ENCODE data around the gene C10orf71.

Gene C10orf71

DNA sequence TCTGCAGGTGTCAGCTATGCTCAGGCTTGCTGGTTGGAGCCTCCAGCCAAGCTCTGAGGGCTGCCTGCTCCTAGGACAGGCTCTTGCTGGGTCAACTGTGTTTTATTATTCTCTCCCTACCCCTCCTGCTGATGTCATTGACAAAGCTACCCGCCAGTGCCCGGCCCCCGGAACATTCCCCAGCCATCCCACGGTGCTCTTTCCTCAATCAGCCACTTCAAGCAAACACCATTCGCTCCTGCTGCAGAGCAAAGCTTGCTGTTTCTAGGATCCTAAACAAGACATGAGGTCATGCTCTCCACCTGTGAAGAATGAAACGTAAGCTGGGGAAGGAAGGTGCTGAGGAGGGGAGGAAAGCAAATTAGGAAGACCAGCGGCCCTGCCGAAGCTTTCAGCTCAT is 2.1 kb upstream of the C10orf71 start:
- no peak for DNase-seq (ENCODE audit: low read depth)
- no peak overlapping the region for H3K4me3 ChIP-seq (ENCODE audit: control insufficient read depth, low read depth, low read length)
- TF ChIP-seq, protein P1, sequence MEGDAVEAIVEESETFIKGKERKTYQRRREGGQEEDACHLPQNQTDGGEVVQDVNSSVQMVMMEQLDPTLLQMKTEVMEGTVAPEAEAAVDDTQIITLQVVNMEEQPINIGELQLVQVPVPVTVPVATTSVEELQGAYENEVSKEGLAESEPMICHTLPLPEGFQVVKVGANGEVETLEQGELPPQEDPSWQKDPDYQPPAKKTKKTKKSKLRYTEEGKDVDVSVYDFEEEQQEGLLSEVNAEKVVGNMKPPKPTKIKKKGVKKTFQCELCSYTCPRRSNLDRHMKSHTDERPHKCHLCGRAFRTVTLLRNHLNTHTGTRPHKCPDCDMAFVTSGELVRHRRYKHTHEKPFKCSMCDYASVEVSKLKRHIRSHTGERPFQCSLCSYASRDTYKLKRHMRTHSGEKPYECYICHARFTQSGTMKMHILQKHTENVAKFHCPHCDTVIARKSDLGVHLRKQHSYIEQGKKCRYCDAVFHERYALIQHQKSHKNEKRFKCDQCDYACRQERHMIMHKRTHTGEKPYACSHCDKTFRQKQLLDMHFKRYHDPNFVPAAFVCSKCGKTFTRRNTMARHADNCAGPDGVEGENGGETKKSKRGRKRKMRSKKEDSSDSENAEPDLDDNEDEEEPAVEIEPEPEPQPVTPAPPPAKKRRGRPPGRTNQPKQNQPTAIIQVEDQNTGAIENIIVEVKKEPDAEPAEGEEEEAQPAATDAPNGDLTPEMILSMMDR (IDR thresholded peaks at IDR 0.05; ENCODE audit: control insufficient read depth, insufficient read depth, low read depth, low read length, missing control alignments): no peak

DNA sequence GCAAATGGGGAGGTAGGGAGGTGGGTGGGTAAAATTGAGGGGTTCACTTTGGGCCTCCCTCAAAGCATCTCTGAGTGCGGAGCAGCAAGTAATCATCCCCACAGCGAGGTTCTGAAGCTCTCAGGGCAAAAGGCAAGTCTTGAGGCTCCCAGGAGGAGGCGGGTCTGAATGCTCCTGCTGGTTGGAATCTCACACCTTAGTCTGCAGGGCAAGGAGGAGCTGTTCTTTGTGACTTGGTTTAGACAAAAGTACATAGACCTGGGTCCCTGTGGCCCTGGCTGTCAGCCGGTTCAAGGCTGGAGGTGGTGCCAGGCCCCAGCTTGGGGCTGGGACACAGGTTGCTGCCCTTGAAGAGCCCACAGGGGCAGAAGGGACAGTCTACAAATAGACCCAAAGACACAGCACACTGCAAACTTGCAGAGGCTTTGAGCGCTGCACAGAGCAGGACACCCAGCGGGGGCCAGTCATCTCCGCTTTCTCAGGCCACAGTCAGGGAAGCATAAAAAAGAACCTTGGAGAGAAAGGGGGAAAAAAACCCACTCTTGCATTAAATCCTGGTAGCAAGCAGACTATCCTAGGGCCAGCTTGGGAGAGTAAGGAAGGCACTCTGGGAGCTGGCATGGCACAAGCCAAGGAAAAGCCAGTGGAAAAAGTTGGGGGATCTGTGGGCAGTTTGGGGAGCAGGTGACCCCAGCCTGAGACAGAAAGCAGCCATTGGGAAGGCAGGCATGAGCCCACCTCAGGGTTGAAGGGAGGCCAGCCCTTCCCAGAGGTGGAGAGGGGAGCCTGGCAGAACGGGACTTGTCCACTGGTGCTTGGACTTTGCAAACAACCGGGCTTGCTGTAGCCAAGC is 926 bp upstream of the C10orf71 start:
- DNase-seq (ENCODE audit: low read depth): no peak
- no peak overlapping the region for H3K4me3 ChIP-seq (ENCODE audit: control insufficient read depth, low read depth, low read length)
- TF ChIP-seq, protein P1 (IDR thresholded peaks at IDR 0.05; ENCODE audit: control insufficient read depth, insufficient read depth, low read depth, low read length, missing control alignments): no peak

DNA sequence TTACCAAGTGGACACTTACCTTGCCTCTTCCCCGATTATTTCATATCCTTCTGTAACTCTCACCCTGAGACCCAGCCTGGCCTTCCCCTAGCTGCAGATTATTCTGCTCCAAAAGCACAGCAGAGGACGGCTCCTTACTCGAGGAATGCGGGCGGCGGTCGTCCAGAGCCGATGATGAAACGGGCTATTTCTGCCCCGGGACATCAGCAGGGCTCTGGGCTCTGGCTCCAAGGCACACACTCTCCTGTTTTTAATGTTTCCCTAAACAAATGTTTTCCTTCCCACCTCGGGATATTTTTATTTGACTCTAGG is 343 bp upstream of the C10orf71 start:
- H3K4me3 ChIP-seq (ENCODE audit: control insufficient read depth, low read depth, low read length): no peak overlapping the region
- TF ChIP-seq, protein P1 (IDR thresholded peaks at IDR 0.05; ENCODE audit: control insufficient read depth, insufficient read depth, low read depth, low read length, missing control alignments): no peak
- no peak for DNase-seq (ENCODE audit: low read depth)

DNA sequence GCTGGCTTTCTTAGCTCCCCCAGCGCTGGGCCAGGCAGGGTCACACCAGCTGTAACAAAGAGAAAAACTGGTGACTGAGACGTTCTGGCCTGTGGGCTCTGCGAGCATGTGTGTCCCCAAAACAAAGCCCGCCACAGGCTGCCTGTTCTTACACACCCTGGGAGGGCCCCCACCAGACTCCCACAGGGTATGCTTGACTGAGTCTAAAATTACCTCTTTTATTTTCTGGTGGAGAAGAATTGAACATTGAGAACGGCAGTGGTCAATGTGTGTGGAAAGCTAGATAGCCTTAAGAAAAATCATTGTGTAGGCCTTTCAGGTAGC is 808 bp downstream of the C10orf71 start:
- no peak for DNase-seq (ENCODE audit: low read depth)
- TF ChIP-seq, protein P1 (IDR thresholded peaks at IDR 0.05; ENCODE audit: control insufficient read depth, insufficient read depth, low read depth, low read length, missing control alignments): no peak
- H3K4me3 ChIP-seq (ENCODE audit: control insufficient read depth, low read depth, low read length): no peak overlapping the region

DNA sequence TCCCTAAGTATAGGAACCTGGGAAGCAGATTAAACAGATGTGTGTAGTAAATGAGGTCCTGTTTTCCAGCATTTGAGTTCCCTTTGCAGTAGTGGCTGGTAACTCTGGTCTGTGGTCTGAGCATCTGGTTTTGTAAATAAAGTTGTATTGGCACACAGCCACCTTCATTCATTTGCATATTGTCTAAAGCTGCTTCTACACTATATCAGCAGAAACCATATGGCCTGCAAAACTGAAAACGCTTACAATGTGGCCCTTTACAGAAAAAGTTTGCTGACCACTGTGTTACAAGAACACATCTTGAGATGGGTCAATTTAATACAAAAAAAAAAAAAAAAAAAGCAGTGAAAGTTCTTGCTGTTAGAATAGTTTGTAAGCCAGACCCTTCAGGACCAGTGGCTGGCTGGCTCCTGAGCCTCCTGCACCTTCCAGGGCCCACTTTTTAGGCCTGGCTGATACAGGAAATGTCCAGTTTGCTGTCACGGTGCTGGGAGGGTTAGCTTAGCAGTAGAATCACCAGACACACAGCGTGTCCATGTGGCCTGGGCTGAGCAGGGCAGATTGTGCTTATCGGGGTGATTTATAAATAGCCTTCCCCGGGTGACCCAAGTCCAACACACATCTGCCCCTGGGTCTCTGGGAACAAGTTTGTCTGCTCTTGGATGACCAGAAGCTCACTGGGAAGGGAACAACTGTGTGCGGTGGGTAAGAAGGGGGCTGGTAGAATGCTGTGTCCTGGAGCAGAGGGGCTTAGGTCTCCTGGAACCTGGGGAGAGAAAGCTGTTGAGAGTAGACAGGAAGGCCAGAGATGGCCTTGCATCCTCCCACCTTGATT is 1.4 kb downstream of the C10orf71 start:
- H3K4me3 ChIP-seq (ENCODE audit: control insufficient read depth, low read depth, low read length): no peak overlapping the region
- DNase-seq (ENCODE audit: low read depth): no peak

DNA sequence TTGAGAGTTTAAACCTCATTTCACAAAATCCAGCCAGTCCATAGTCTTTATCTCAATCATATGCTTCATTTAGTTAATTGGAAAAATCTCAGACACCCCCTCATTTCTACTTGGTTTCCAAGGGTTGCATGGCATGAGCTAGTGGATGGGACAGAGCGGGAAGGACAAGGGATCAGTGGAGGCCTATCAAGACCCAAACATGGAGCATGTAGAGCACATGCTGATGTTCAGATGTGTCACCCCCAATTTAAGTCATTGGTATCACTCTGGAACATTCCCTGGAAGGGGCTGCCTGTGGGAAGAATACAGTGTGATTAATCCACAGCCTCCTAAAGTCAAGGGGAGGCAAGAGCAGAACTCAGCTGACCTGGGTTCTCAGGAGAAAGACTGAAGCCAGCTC is 2.3 kb downstream of the C10orf71 start:
- DNase-seq (ENCODE audit: low read depth): no peak
- no peak overlapping the region for H3K4me3 ChIP-seq (ENCODE audit: control insufficient read depth, low read depth, low read length)
- TF ChIP-seq, protein P1 (IDR thresholded peaks at IDR 0.05; ENCODE audit: control insufficient read depth, insufficient read depth, low read depth, low read length, missing control alignments): no peak

More for the DNA sequence above, 1.4 kb downstream of the C10orf71 start:
- TF ChIP-seq, protein P1 (IDR thresholded peaks at IDR 0.05; ENCODE audit: control insufficient read depth, insufficient read depth, low read depth, low read length, missing control alignments): no peak

Measured in AG09309 (cell line).